Measurements from ENCODE around the gene ADRM1.

Gene ADRM1

GRCh38 chr20:62281161-62281933 lies 21.4 kb upstream of the ADRM1 start:
- DNase-seq, result no peak

- DNase-seq, result no peak
Measured at GRCh38 chr20:62282103-62282502, 20.7 kb upstream of the ADRM1 start.

- DNase-seq, result no peak
Measured at GRCh38 chr20:62282877-62283503, 19.8 kb upstream of the ADRM1 start.

- no peak for DNase-seq
Measured at GRCh38 chr20:62284448-62284847, 18.3 kb upstream of the ADRM1 start.

GRCh38 chr20:62285151-62285550 lies 17.6 kb upstream of the ADRM1 start:
- no peak for DNase-seq

- no peak for DNase-seq
Measured at GRCh38 chr20:62285722-62286121, 17.1 kb upstream of the ADRM1 start.

GRCh38 chr20:62286493-62287064 lies 16.2 kb upstream of the ADRM1 start:
- DNase-seq, result no peak

GRCh38 chr20:62287129-62287528 lies 15.7 kb upstream of the ADRM1 start:
- no peak for DNase-seq

- no peak for DNase-seq
Measured at GRCh38 chr20:62287759-62288534, 14.8 kb upstream of the ADRM1 start.

GRCh38 chr20:62288535-62289105 lies 14.2 kb upstream of the ADRM1 start:
- DNase-seq, result no peak

- no peak for DNase-seq
Measured at GRCh38 chr20:62289131-62289530, 13.7 kb upstream of the ADRM1 start.

GRCh38 chr20:62289898-62290297 lies 12.9 kb upstream of the ADRM1 start:
- no peak for DNase-seq

GRCh38 chr20:62291251-62292066 lies 11.3 kb upstream of the ADRM1 start:
- no peak for DNase-seq

- no peak for DNase-seq
Measured at GRCh38 chr20:62292108-62292507, 10.7 kb upstream of the ADRM1 start.

- DNase-seq, result no peak
Measured at GRCh38 chr20:62293111-62293784, 9.5 kb upstream of the ADRM1 start.

GRCh38 chr20:62293946-62294345 lies 8.9 kb upstream of the ADRM1 start:
- no peak for DNase-seq

- DNase-seq, result no peak
Measured at GRCh38 chr20:62294516-62294915, 8.3 kb upstream of the ADRM1 start.

- no peak for DNase-seq
Measured at GRCh38 chr20:62296724-62297448, 5.9 kb upstream of the ADRM1 start.

- DNase-seq, result no peak
Measured at GRCh38 chr20:62297449-62298227, 5.2 kb upstream of the ADRM1 start.

Measured in activated naive CD4-positive, alpha-beta T cell treated with Interleukin-2 at 50 U/mL for 16 hours (primary cell).